Gastroesophageal sphincter (tissue), 4 donors: Measurements from ENCODE around the gene RFX3. TPM values are rescaled to one million over a fixed set of nuclear protein-coding genes. Genes with fewer than 3 reads are reported as not detected.

Source experiments
- ATAC-seq: fragments of 150-250 bp; one replicate; pipeline ENCODE4 v1.9.1; 2016; ENCODE audit warnings: mild to moderate bottlenecking, moderate library complexity
- H3K27ac ChIP-seq, 4 donors: fragments of 200-600 bp; sonication (generic) in 3 of 4; 1 replicate in 3 of 4; 2 replicates in 1 of 4; pipeline ENCODE4 v1.5.1; 2016 to 2019
- H3K27me3 ChIP-seq: fragments of 200-600 bp; sonication (generic); one replicate; pipeline ENCODE4 v1.5.1; 2019
- H3K36me3 ChIP-seq, 2 donors: fragments of 200-600 bp; sonication (generic); one replicate each; pipeline ENCODE4 v1.5.1; 2019; ENCODE audit warnings: control low read depth in 1 of 2
- H3K4me1 ChIP-seq, 3 donors: fragments of 200-600 bp; sonication (generic); 1 replicate in 2 of 3; 2 replicates in 1 of 3; pipeline ENCODE4 v1.5.1; 2016 to 2019; ENCODE audit warnings: control low read depth in 2 of 3
- H3K4me3 ChIP-seq, 2 donors: fragments of 200-600 bp; sonication (generic); one replicate each; pipeline ENCODE4 v1.5.1; 2019; ENCODE audit warnings: mild to moderate bottlenecking in 1 of 2, moderate library complexity in 1 of 2
- H3K9me3 ChIP-seq, 3 donors: fragments of 200-600 bp; sonication (generic); one replicate each; pipeline ENCODE4 v1.5.1; 2017 to 2019; ENCODE audit warnings: control low read depth in 2 of 3
- EP300 ChIP-seq: sonication (generic); formaldehyde crosslinking; IDR thresholded peaks from one replicate; pipeline ENCODE4 v1.6.1; 2017; ENCODE audit warnings: antibody characterized with exemption, mild to moderate bottlenecking
- POLR2A ChIP-seq, 2 donors: fragments of 450-650 bp; IDR thresholded peaks; one replicate each; pipeline ENCODE4 v1.6.1; 2017; ENCODE audit warnings: antibody characterized with exemption in 2 of 2, mild to moderate bottlenecking in 2 of 2, moderate library complexity in 1 of 2
- POLR2AphosphoS5 ChIP-seq: sonication (generic); formaldehyde crosslinking; IDR thresholded peaks from one replicate; pipeline ENCODE4 v1.6.1; 2017; ENCODE audit warnings: antibody characterized with exemption
- WGBS, 2 donors: methylation state at CpG; one replicate each; pipeline ENCODE4 v1.1.5; 2018; ENCODE audit warnings: low coverage in 1 of 2; 5-methylcytosine and 5-hydroxymethylcytosine counted together
- total RNA-seq, 4 donors: library from RNA; depleted of rRNA; stranded (reverse); fragments of >200 nt; gene quantifications; one replicate each; pipeline ENCODE4 v1.1.0, GENCODE V29; 2016
- TF ChIP-seq, protein P1 (sequence below), 4 experiments: fragments of 200-600 bp in 2 of 4; fragments of 450-650 bp in 2 of 4; sonication (generic) in 1 of 4; IDR thresholded peaks; one replicate each; pipeline ENCODE4 v1.5.1; 2017 to 2019; ENCODE audit warnings: antibody characterized with exemption in 4 of 4, mild to moderate bottlenecking in 2 of 4, moderate library complexity in 2 of 4

Gene RFX3
- total RNA-seq, 4 donors from 2014 or later = 5.6 to 9.0 (median 7.7) TPM

DNA sequence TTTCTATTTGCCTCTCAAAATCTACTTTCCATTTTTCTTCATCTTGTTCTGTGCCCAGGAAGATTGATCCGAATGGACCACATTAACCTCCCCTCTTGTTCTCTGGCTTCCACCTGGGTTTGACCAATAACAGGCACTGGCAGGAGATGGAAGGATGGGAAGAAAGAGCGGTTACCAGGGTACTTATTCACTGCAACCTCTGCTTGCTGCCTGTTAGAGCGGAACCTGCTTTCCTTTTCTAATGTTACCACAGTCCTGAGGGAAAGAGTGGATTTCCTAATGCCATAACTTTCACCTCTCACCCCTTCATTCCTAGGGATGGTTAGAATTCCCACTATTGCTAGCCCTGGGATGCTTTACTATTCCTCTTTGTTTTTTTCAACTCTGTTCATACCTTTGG is 262.1 kb downstream of the RFX3 start:
- Histone ChIP-seq H3K27me3 (no peaks in the 10 kb centered on the region), H3K4me1 (no peaks in the 10 kb centered on the region), H3K4me3 (no peak overlapping the region), H3K36me3 (peaks cover 0 to 51% of the 10 kb centered on the region in 2 donors), H3K27ac (no peak overlapping the region), H3K9me3 (no peaks in the 10 kb centered on the region)
- ATAC-seq = no peak
- TF ChIP-seq POLR2A (IDR thresholded peaks at IDR 0.05) = no peak
- TF ChIP-seq, protein P1, sequence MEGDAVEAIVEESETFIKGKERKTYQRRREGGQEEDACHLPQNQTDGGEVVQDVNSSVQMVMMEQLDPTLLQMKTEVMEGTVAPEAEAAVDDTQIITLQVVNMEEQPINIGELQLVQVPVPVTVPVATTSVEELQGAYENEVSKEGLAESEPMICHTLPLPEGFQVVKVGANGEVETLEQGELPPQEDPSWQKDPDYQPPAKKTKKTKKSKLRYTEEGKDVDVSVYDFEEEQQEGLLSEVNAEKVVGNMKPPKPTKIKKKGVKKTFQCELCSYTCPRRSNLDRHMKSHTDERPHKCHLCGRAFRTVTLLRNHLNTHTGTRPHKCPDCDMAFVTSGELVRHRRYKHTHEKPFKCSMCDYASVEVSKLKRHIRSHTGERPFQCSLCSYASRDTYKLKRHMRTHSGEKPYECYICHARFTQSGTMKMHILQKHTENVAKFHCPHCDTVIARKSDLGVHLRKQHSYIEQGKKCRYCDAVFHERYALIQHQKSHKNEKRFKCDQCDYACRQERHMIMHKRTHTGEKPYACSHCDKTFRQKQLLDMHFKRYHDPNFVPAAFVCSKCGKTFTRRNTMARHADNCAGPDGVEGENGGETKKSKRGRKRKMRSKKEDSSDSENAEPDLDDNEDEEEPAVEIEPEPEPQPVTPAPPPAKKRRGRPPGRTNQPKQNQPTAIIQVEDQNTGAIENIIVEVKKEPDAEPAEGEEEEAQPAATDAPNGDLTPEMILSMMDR (IDR thresholded peaks at IDR 0.05) = no peak
- TF ChIP-seq EP300 = no peak
- no peak for TF ChIP-seq POLR2AphosphoS5
- WGBS, 2 donors = 82 to 93% methylated on average over 3 of the region's 3 CpGs

DNA sequence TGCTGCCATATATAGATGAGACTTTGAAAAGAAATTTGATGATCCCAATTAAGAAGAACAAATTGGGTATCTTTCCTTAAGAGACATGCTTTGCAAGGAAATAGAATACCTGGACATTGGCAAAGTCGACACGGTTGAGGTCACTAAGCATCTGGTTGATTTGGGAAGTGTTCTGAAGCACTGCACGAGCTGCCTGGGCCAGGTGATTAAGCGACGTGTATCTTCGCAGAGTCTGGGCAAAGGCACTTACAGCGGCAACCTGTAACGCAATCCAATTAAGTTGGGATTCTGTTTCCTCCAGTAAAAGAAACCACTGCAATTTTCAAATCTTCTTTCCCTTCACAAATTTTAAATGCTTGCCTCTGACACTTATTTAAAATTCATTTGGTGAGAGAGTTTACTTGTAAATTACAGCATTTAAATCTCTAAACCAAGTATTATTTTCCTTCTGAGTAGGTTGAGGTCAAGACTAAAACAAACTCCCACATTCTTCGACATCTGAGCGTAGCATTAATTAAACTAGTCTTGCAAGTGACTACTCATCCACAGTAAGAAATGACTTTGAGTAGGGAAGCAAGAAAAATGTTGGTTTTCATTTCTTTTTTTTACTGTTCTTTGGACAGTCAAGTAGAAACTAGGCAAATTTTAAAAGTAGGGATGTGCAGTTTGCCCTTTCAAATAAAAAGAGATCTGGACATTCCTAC is 262.8 kb downstream of the RFX3 start:
- Histone ChIP-seq H3K36me3 (peaks cover 0 to 51% of the 10 kb centered on the region in 2 donors), H3K4me3 (no peak overlapping the region), H3K4me1 (no peaks in the 10 kb centered on the region), H3K27ac (no peak overlapping the region), H3K27me3 (no peaks in the 10 kb centered on the region), H3K9me3 (no peaks in the 10 kb centered on the region)
- TF ChIP-seq, protein P1 (IDR thresholded peaks at IDR 0.05) = no peak
- ATAC-seq = no peak
- WGBS, 2 donors = 93 to 97% methylated on average over 8 to 10 of the region's 10 CpGs

DNA sequence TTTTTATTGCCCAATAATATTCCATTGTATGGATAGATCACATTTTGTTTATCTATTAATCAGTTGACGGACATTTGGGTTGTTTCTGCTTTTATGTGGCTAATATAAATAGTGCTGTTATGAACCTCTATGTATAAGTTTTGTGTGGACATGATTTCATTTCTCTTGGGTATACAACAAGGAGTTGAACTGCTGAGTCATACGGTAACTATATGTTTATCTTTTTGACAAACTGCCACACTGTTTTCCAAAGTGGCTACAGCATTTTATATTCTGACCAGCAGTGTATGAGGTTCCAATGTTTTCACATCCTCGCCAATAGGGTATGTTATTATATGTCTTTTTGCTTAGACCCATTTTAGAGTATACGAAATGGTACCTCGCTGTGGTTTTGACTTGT is 264.3 kb downstream of the RFX3 start:
- H3K4me3 ChIP-seq = no peak overlapping the region
- H3K4me1 ChIP-seq = no peaks in the 10 kb centered on the region
- no peaks in the 10 kb centered on the region for H3K9me3 ChIP-seq
- no peak for TF ChIP-seq POLR2AphosphoS5
- TF ChIP-seq, protein P1 (IDR thresholded peaks at IDR 0.05) = no peak
- no peak for TF ChIP-seq POLR2A (IDR thresholded peaks at IDR 0.05)
- no peak for TF ChIP-seq EP300
- no peak for ATAC-seq
- H3K27me3 ChIP-seq = no peaks in the 10 kb centered on the region
- WGBS, 2 donors = 96% methylated on average over 5 of the region's 5 CpGs
- no peak overlapping the region for H3K27ac ChIP-seq
- H3K36me3 ChIP-seq = peaks cover 0 to 53% of the 10 kb centered on the region in 2 donors

DNA sequence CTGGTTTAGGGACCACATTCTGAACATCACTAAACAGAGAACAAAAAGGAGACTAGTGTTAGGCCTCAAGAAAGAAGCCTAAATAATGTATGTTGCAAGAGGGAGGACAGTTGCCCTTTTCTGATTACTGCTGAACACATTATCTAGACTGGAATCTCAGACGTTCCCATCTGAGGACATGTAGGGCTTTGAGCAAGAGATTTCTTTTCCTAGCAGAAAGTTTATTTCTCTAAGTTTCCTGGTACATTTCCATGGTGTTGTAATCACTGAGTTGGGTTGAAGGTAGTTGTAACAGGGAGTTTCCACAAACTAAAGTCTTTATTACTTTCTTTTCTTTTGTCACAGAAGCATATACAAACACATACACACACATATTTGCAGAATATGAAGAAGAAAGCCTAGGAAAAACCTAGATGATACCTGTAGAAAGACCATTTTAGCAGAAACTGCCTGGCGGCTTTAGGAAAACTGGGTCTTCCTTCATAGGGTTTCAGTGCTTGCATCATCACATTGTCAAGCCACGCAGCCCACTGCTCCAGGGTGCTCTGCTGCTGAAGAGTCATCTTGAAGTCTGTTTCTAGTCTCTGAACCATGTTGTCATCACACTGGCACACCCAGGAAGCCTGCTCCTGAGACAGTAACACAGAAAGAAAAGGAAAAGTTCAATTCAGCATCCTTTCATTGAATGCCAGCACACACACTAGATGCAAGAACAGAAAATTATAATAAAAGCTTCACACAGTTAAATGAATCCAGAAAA is 269.1 kb downstream of the RFX3 start:
- TF ChIP-seq EP300 (no peak), POLR2AphosphoS5 (no peak), POLR2A (IDR thresholded peaks at IDR 0.05) (no peak)
- TF ChIP-seq, protein P1 (IDR thresholded peaks at IDR 0.05) = no peak
- Histone ChIP-seq H3K4me1 (no peaks in the 10 kb centered on the region), H3K36me3 (peaks cover 0 to 61% of the 10 kb centered on the region in 2 donors), H3K27me3 (no peaks in the 10 kb centered on the region), H3K4me3 (no peak overlapping the region), H3K27ac (no peak overlapping the region), H3K9me3 (no peaks in the 10 kb centered on the region)
- WGBS, 2 donors = 92 to 93% methylated on average over 3 of the region's 3 CpGs
- ATAC-seq = no peak

DNA sequence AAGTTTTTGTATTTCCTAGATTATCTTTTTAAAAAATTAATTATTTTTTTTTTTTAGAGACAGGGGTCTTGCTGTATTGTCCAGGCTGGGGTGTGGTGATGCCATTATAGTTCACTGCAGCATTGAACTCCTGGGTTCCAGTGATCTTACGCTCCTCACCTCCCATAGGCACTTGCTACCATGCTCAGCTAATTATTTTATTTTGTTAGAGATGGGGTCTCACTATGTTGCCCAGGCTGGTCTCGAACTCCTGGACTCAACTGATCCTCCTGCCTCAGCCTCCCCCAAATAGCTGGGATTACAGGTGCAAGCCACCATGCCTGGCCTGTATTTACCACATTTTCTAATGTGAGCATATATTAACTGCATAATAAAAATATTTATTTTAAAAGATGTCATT is 274.5 kb downstream of the RFX3 start:
- TF ChIP-seq, protein P1 (IDR thresholded peaks at IDR 0.05) = no peak
- TF ChIP-seq POLR2A (IDR thresholded peaks at IDR 0.05) = no peak
- no peak for ATAC-seq
- 94% methylated on average over 2 of the region's 2 CpGs; no CpG with 5 or more reads in 1 of the 2 donors for WGBS, 2 donors
- Histone ChIP-seq H3K27ac (no peak overlapping the region), H3K4me1 (no peaks in the 10 kb centered on the region), H3K36me3 (peaks cover 0 to 70% of the 10 kb centered on the region in 2 donors), H3K27me3 (no peaks in the 10 kb centered on the region), H3K9me3 (no peaks in the 10 kb centered on the region), H3K4me3 (no peak overlapping the region)
